Activated CD8-positive, alpha-beta memory T cell treated with anti-CD3 and anti-CD28 coated beads for 4 hours (primary cell): ENCODE data around the gene ROBO1.

Experiments
- DNase-seq, 2 donors: peaks; one replicate each; pipeline ENCODE4 v3.0.0-alpha.2; 2020; ENCODE audit warnings: low read depth in 2 of 2

The ROBO1 gene

GRCh38 chr3:78633626-78634025, 1134.2 kb downstream of the ROBO1 start:
- DNase-seq: no peak

- DNase-seq: no peak
Measured at GRCh38 chr3:78632925-78633553, 1134.8 kb downstream of the ROBO1 start.

GRCh38 chr3:78629544-78629943, 1138.3 kb downstream of the ROBO1 start:
- DNase-seq: no peak

- DNase-seq: no peak
Measured at GRCh38 chr3:78621061-78621716, 1146.6 kb downstream of the ROBO1 start.

DNA sequence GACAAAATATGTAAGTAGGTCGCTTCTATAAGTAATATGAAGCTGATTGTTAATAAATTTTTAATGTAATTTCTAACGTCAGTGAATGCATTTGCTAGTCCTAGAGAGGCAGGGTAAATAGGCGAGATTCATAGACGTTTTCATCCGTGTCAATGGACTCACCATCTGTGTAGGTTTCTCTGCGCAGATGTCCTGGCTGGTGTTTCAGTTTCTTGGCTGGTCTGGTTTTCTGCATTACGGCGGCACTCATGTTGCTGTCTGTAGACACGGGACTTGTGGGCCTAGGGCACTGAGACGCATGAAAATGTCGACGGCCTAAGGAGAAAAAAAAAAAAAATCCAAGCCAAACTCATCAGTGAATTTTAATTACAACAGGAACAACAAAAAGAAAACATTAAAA, 1153.3 kb downstream of the ROBO1 start:
- no peak for DNase-seq

- no peak for DNase-seq
Measured at GRCh38 chr3:78613421-78613879, 1154.3 kb downstream of the ROBO1 start.

DNA sequence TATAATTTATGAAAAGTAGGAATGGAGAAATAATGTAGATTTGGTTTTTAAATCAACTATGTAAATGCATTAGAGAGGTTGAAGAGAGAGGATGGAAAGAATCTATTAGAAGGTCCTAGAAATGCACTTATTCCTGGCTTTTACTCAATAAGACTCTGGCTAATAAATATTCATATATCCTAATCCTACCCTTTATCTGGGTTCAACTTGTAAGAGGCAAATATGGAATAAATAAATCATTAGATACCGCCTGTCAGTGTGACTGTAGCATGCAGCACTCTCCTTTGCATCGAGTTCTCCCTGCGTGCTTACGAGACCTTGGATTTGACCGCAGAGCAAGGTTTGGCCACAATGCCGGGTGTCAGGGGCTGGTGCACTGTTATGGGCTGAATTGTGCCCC, 1156.5 kb downstream of the ROBO1 start:
- DNase-seq: no peak

- no peak for DNase-seq
Measured at GRCh38 chr3:78610462-78611125, 1157.2 kb downstream of the ROBO1 start.

- no peak for DNase-seq
Measured at GRCh38 chr3:78606756-78607155, 1161.0 kb downstream of the ROBO1 start.

- no peak for DNase-seq
Measured at GRCh38 chr3:78605178-78605577, 1162.6 kb downstream of the ROBO1 start.

DNA sequence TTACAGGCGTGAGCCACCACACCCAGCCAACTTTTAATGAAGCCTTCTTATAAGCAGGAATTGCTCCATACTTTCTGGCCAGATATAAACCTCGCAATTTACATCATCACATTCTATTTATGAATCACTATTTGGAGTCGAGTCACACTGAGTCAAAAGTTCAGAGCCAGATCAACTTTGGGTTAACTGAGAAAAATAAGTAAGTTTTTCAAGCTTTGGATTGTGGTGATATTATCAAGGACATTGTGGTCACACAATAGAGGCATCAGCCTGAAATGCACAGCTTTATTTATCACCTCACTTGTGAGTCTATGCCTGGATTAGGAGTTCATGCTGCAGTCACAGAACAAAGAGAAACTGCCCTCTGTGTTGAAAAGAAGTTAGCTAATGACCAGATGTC, 1163.5 kb downstream of the ROBO1 start:
- DNase-seq: no peak

DNA sequence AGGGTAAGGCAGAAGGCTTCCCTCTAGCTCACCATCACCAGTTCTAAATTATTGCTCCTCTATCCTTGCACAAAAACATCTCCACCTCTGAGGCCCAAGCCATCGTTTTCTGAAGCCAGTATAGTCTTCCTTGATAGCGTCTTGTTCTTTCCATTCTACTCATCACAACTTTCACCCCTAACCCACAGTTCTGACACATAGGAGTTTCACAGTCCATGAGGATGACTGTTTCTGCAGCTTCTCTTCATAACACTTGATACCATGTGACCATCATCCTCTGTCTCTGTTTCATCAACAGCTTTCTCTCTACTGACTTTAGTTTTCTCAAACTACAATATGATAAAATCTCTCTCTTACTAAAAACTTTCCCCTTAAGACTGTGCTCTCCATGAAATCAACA, 1166.5 kb downstream of the ROBO1 start:
- no peak for DNase-seq

DNA sequence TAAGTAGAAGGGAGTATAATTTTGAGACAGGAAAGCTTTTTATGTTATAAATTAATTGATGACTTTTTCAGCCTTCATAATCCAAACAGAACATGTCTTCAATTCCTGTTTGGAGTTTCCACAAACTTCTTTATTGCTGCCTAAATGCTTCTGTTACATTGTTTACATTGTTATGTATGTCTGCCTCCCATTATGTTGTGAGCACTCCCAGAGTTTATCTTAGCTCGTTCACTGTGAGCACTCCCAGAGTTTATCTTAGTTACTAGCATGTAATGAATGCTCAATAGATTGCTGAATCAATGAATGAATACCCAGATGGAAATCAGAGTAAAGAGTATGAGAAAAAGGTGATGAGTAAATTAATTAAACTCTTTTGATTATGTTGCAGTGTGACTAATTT, 1178.0 kb downstream of the ROBO1 start:
- DNase-seq: no peak

DNA sequence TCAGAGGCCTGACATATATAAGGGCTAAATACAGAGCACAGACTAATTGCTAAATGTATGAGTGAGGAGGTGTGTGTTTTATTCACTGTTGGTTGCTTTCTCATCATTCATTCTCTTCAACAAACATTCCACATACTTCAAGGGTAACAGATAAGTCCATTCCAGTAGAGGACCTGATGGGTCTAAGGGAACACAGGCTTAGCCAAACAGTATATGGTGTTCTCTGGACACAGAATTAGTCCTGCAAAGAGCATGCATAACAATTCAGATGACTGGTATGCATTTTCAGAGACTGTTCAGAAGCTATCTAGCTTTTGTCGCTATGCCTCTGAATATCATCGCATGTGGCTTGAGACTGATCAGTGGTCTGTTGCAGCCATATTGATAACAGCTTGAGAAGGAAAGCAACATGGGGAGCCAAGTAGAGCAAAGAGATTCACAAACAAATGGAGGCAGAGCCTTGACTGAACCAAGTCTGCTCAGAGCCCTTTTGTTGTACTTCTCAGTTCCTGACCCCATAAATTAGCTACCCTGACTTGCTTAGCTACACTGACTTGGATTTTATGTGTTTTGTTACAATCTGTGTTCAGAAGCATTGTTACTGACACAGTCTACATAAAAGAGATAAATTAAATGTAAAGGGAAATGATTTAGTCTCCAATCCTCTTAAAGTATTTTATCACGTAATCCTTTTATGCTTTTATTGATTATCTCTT, 1178.7 kb downstream of the ROBO1 start:
- DNase-seq: no peak

- DNase-seq: no peak
Measured at GRCh38 chr3:78580681-78581080, 1187.1 kb downstream of the ROBO1 start.

DNA sequence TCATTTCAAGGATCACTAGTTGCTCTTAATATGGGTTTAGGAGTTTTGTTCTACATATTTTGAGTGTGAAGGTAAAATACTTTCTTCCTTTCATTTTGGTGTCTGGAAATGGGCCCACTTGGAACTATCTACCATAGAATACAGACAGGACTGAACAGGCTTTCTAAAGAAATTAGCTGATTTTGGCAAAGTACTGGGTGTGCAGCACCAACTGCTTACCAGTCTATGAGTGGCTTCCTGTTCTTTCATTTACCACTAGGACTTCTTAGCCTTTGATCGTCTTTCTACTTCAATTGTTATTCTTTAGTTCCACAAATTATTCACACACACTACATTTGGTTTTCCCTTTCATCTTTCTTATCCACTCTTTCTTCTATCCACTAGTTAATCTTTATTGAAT, 1196.3 kb downstream of the ROBO1 start:
- no peak for DNase-seq

DNA sequence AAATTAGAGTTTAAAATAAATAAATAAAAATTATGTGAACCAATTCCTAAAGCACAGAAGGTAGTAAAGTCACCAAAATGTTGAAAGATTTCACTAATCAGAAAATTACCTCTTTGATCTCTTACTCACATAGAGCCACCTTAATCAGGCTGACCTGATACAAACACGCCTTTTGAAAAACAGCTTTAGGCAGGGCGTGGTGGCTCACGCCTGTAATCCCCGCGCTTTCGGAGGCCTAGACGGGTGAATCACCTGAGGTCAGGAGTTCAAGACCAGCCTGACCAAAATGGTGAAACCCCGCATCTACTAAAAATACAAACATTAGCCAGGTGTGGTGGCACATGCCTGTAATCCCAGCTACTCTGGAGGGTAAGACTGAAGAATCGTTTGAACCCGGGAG, 1197.3 kb downstream of the ROBO1 start:
- DNase-seq: no peak

DNA sequence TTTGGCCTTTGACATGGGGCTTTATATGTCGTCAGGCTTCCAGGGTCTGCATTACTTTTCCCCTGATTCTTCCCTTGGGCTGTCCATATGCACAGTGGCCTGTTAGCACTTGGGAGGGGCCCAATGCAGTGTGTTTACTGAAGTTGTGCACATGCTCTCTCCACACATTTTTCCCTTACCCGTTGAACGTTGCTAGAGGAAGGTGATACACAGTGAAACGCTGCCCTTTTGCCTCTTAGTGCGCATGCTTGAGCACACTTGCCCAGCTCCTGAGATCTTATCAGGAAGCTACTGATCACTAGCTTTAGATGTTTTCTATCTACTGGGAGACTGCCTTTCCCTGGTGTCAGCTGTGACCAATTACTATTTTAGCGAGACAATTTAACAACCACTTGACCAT, 1198.0 kb downstream of the ROBO1 start:
- no peak for DNase-seq

DNA sequence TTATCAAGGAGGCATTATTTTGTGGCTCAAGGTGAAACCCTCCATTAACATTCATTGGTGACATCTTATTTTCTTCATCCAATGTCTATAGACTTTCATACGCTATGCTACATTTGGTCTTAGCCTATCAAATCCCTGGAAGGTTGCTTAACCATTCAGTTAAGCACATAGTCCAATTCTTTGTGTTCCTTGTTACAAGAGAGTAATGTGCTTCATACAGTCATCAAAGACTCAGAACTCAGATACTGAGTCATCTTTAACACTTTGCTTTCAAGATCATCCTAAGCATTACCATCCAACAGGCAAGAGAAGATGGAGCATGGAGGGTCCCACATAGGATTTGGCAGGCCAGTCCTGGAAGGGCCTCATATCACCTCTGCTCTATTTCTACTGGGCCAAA, 1202.1 kb downstream of the ROBO1 start:
- DNase-seq: no peak

GRCh38 chr3:78562328-78562727, 1205.5 kb downstream of the ROBO1 start:
- DNase-seq: no peak
